Endothelial cell (in vitro differentiated cells): ENCODE data around the gene EEPD1. TPM values are rescaled to one million over a fixed set of nuclear protein-coding genes. Genes with fewer than 3 reads are reported as not detected.

Experiments used
- DNase-seq: peaks from one replicate; pipeline ENCODE4 v3.0.0; 2021; ENCODE audit warnings: low spot score
- H3K27ac Mint-ChIP-seq: one replicate; pipeline ENCODE4 v1.8.0; 2021; ENCODE audit warnings: mixed read lengths, inconsistent platforms; ENCODE audit not compliant: unreplicated experiment
- H3K27me3 Mint-ChIP-seq: one replicate; pipeline ENCODE4 v1.8.0; 2021; ENCODE audit warnings: mild to moderate bottlenecking, moderate library complexity, mixed read lengths, inconsistent platforms; ENCODE audit not compliant: unreplicated experiment
- H3K36me3 Mint-ChIP-seq: one replicate; pipeline ENCODE4 v1.8.0; 2021; ENCODE audit warnings: mild to moderate bottlenecking, low read depth, mixed read lengths, inconsistent platforms; ENCODE audit not compliant: unreplicated experiment
- H3K4me1 Mint-ChIP-seq: one replicate; pipeline ENCODE4 v1.8.0; 2021; ENCODE audit warnings: mild to moderate bottlenecking, mixed read lengths, inconsistent platforms; ENCODE audit not compliant: unreplicated experiment
- H3K4me3 Mint-ChIP-seq: one replicate; pipeline ENCODE4 v1.8.0; 2021; ENCODE audit warnings: mild to moderate bottlenecking, mixed read lengths, inconsistent platforms; ENCODE audit not compliant: unreplicated experiment
- H3K9me3 Mint-ChIP-seq: one replicate; pipeline ENCODE4 v1.8.0; 2021; ENCODE audit warnings: mixed read lengths, inconsistent platforms; ENCODE audit not compliant: unreplicated experiment
- CTCF ChIP-seq: fragments of 200-600 bp; sonication (generic); IDR thresholded peaks from one replicate; pipeline ENCODE4 v1.5.0; 2021; ENCODE audit warnings: antibody characterized with exemption; ENCODE audit not compliant: unreplicated experiment
- total RNA-seq: library from RNA; stranded (reverse); fragmentation: NEBNext Ultra II Directional; extraction: Animal tissue kit (Norgen Biotek cat#: 25700); gene quantifications from one replicate; pipeline ENCODE4 v1.2.1, GENCODE V29; 2021; ENCODE audit not compliant: unreplicated experiment

The EEPD1 gene
- total RNA-seq, 1 donor from 2014 or later = 12.6 TPM

DNA sequence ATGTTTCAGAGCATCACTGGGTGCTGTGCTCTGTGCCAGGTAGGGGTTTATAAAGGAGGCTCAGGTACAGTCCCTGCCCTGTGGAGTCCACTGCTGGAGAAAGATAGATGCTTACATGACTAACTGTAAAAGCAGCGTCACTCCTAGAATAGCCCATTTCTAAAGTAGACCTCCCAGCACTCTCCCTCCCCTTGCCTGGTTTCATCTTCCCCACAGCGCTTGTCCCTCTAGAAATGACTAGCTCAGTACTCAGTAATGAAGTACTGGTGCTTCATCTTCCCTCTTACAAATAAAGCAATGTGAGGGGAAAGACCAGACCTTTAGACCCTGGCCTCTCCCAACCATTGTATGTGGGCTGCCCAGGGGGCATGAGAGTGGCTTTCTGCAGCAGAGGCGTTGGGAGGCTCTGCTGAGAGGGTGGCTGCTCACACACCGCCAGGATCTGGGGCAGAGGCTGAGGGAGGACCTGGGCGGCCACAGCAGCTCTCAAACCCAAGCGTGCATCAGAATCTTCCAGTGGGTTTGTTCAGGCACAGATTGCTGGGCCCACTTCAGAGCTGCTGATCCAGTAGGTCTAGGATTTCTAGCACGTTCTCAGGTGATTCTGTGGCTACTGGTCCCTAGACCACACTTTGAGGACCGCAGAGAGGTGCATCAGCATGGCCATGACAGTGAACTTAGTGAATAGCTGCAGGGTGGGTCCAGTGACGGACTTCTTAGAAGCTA lies 126.3 kb downstream of the EEPD1 start:
- DNase-seq = no peak
- Mint-ChIP-seq H3K36me3 (peaks cover 5% of the 10 kb centered on the region), H3K27ac (no peak overlapping the region), H3K4me3 (no peak overlapping the region), H3K4me1 (peaks cover 34% of the 10 kb centered on the region), H3K9me3 (no peaks in the 10 kb centered on the region), H3K27me3 (peaks cover 9% of the 10 kb centered on the region)
- TF ChIP-seq CTCF = no peak

GRCh38 chr7:36279926-36280315 lies 126.9 kb downstream of the EEPD1 start:
- peaks cover 29% of the 10 kb centered on the region for H3K4me1 Mint-ChIP-seq
- no peak for TF ChIP-seq CTCF
- no peaks in the 10 kb centered on the region for H3K9me3 Mint-ChIP-seq
- no peak overlapping the region for H3K27ac Mint-ChIP-seq
- no peak for DNase-seq
- H3K36me3 Mint-ChIP-seq = peaks cover 5% of the 10 kb centered on the region
- H3K27me3 Mint-ChIP-seq = peaks cover 8% of the 10 kb centered on the region
- H3K4me3 Mint-ChIP-seq = no peak overlapping the region

- DNase-seq = no peak
- Mint-ChIP-seq H3K4me1 (peaks cover 29% of the 10 kb centered on the region), H3K4me3 (no peak overlapping the region), H3K27ac (no peak overlapping the region), H3K36me3 (peaks cover 5% of the 10 kb centered on the region), H3K27me3 (peaks cover 8% of the 10 kb centered on the region), H3K9me3 (no peaks in the 10 kb centered on the region)
- TF ChIP-seq CTCF = no peak
Observed at GRCh38 chr7:36280840-36281812, 128.1 kb downstream of the EEPD1 start.

GRCh38 chr7:36281945-36282717 lies 129.1 kb downstream of the EEPD1 start:
- H3K27me3 Mint-ChIP-seq = peaks cover 10% of the 10 kb centered on the region
- no peaks in the 10 kb centered on the region for H3K9me3 Mint-ChIP-seq
- H3K27ac Mint-ChIP-seq = no peak overlapping the region
- peaks cover 34% of the 10 kb centered on the region for H3K4me1 Mint-ChIP-seq
- H3K36me3 Mint-ChIP-seq = peaks cover 5% of the 10 kb centered on the region
- no peak for TF ChIP-seq CTCF
- no peak for DNase-seq
- no peak overlapping the region for H3K4me3 Mint-ChIP-seq
